Activated T-cell treated with anti-CD3 and anti-CD28 coated beads for 48 hours (primary cell): ENCODE results near the gene SAMHD1.

Experiments used
- DNase-seq: peaks from one replicate; pipeline ENCODE4 v3.0.0-alpha.2; 2020; ENCODE audit warnings: low read depth

Gene SAMHD1

DNA sequence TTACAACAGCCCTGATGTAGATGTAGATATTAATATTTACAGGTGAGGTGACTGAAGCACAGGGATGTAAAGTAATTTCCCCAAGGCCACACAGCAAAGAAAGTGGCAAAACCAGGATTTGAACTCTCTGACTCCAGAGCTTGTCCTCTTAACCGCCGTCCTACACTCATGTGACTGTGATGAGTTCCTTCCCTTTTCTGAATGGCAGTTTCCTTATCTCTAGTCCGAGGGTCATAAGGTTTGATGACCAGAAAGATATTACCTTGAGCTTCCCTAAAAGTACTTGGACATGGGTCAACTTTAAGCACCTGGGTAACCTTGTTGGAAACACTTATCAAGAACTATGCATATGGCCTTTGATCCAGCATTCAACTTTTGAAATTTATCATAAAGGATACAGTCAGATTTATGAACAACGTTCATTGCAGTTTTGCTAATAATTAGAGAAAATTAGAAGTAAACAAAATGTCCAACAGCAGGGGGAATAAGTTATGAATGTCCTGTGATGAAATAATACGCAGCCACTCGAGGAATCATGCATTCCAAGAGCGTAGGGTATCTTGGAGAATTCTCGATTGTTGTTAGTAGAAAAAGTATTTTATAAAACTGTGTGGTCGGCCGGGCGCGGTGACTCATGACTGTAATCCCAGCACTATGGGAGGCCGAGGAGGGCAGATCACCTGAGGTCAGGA lies 77.9 kb downstream of the SAMHD1 start:
- DNase-seq: no peak

DNA sequence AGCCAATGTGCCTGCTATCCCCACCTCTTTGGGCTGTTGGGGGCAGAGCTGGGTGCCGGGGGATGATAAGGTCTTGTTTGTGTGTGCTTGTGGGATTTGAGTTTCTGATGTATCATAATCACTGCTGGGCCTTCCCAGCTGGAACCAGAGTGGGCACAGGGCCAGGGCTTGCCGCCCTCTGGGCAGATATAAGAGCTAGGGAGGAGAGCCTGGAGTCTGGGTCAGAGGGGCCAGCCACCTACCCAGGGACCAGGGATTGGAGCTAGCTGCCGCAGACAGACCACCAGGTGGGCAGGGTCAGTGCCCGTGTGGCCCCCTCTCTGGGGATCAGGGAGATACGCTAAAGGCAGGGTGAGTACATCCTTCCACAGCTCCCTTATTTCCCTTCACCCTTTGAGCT lies 78.7 kb downstream of the SAMHD1 start:
- no peak for DNase-seq

DNA sequence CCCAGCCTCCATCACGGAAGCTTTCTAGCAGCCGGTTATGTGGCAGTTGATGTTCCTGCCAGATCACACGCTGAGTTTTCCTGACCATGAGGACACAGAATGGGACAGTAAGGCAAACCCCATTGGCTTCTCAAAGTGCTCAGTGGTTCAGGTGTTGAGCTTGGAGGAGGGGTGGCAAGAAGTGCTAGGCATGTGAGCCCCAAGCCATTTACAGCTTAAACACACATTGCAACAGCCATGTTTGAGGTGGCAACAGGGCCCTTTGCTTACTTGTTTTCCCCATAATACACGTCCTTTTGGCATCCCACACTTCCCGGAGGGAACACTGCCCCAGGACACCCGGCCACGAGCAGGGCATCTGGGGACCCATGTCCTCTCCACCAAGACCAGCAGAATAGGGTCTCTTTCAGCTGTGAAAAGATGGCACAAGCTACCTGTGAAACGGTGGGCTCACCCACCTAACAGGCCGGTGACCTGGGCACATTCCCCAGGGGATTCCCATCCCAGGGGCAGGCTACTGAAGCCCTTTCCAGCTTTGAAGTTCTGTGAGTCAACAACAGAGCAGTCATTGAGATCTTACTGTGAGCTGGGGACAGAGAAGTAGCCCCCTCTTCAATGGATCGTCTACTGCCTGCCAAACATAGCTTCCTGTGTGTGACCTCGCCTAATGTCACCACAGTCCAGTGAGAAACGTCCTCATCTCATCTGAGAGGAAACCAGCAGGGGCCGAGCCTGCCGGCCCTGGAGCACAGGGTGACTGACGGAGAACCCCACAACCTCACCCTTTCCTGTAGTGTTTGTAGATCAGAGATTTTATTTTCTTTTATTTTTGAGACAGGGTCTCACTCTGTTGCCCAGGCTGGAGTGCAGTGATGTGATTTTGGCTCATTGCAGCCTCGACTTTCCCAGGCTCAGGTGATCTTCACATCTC lies 79.6 kb downstream of the SAMHD1 start:
- no peak for DNase-seq

DNA sequence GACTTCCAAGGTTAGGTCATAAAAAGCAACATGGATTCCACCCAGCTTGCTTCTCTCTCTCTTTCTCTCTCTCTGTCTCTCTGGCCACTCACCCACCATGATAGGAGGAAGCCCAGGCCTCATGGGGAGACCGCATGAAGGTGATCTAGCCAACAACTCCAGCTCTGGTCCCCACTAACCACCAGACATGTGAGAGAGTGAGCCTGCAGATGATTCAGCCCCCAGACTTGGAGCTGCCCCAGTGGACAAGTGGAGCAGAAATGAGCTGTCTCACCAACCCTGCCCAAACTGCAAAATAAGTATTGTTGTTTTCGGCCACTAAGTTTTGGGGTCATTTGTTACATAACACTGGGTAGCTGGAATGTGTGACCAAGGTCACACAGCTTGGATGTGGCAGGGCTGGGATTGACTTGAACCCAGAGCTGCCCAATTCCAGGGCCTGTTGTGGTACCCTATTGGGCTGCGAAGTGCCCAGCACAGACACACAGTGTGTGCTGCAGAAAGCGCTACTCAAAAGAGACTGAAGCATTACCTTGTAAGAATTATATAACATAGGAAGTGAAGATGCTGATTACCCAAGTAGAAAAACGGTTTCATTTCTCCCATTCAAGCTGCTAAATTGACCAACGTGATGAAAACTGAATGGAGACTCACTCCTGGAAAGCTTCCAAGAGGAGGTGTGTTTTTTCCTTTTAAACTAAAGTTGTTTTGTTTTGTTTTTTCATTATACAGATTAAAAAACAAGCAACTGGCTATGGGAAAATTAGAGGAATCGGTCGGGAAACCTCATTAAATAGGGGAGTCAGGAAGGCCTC lies 84.6 kb downstream of the SAMHD1 start:
- DNase-seq: no peak

DNA sequence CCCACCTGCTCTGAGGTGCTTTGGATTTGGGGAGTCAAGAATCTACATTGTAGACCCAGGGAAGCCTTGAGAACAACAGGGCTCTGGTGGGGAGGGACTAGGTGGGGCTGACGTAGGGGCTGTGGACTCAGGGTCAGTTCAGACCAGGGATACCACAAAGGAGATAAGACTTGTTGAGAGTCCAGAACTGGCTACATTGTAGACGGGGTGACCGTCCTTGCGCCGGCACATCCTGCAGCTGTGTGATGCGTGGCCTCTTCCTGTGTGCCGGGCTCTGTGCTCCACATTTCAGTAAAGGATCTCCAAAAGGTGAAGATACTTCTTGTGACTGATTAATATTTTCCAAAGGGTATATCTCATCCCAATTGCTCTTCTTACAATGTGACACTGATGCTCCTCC lies 85.3 kb downstream of the SAMHD1 start:
- DNase-seq: no peak

DNA sequence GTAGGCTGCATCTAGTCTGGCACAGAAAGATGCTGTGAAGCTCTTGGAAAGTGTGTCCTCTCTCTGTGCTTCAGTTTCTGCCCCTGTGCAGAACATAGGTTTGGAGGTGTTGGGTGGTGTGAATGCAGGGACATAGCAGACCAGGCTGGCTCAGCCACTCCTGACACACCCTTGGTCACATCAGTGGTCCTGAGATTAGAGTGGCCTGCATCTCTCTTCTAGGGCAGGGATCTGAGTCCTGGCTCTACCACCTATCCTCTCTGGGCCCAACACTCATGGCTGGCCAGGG lies 85.7 kb downstream of the SAMHD1 start:
- no peak for DNase-seq

DNA sequence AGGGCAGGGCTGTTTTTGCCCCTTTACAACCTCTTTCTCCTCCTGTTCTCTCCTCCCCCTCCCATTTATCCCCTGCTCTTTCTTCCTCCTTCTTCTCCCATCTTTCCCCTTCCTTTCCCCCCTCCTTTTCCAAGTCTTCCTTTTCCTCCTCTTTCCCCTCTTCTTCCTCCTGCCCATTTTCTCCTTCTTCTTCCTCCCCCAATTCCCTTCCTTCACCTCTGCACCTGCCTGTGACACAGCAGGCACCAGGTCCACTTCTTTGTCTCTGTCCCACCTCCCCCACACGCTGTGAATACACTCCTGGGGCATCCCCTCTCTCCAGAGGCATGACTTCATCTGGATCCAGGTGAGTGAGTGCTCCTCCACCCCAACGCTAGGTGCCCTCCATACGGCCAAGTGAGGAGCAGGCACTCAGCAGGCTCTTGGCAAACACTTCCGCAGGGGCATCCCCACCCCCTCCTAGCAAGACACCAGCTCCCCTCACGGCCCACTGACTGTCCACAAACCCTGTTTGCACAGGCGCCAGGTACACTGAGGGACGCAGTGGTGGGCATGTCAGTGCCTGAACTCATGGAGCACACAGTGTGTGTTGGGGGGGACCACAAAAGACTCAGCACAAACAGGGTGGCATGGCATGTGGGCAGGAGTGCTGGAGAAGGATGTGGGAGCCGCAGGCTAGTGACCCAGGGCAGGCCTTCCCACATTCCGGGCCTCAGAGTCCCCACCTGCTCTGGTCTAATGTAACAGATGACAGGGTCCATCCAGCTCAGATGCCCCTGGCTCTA lies 86.2 kb downstream of the SAMHD1 start:
- DNase-seq: no peak

DNA sequence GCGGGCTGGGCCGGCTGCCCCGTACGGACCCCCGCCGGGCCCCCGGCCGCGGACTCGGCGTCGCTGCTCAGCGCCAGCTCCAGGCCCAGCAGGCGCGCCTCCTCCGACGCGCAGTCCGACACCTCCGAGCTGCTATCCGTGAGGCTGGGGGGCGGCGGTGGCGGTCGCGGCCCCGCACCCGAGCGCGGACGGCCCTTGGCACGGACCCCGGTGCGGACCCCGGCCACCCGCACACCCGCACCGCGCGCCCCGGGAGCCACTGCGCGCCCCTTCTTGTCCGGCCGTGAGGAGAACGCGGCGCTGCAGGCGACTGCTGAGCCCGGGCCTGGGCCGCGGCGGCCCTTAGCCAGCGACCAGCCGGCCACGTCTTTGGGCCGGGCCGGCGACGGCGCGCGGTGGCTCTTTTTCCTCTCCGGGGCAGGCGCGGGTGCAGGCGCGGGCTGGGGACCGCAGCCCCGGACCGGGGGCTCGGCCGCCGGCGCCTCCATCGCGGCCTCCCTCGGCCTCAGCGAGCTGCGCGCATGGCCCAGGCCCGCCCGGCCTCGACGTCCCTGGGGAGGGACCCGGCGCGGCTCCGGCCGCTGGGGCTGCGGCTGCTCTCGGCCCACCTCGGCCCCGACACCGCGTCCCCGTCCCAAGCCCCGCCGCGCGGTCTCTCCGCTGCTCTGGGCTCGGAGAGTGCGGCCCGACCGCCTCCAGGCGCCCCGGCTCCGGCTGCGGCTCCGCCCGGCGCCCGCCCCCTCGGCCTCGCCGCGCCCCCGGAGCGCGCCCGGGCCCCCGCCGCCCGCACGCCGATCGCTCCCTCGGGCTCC lies 88.4 kb downstream of the SAMHD1 start:
- no peak for DNase-seq

DNA sequence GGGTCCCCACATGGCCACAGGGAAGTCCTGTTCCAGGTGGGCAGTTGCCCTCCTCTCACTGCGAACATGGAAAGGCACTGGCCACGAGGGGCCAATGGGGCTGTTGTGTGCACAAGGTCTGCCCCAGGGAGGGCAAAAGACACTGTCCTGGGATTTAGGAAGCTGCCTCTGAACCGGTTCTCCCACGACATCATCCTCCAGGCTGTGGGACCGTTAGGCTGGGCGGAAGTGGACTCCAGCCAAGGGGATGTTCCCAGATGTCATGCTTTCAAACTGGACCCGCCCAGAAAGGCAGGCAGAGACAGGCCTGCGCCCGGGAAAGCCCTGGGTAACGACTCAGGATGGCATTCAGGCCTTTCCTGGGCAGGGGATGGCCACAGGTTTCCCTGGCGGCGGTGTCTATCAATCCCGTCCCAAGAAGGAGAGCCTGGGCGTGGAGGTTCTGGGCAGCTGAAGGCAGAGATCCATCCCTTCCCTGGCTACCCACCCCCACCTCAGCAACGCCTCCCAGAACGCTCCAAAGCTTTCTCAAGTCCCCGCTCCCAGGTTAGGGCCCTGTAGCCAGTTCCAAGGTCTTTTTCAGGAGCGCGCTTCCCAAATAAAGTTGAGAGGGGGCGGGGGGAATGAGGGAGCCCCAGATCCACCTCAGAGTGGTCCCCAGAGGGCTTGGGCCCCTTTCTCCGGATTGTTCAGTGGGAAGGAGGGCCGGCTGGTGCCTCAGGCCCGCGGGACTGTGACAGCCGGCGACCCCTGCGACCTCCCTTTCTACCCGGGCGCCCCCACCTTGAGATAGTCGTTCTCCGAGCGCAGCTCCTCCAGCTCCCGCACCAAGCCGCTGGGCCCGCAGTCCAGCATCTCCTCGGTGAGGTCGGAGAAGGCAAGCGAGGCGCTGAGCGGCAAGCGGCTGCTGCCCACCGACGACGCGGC lies 89.4 kb downstream of the SAMHD1 start:
- DNase-seq: no peak

DNA sequence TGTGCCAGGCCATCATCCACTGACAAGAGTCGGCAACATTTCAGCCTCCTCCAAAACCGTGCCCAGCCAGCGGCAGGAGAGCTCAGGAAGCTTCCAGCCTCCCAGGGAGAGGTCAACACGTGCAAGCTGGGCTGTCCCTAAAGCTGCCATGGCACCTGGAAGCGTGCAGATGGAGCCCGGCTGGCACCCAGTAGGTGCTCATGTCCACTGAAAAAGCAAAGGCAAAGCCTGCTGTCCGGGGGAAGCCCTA lies 90.0 kb downstream of the SAMHD1 start:
- DNase-seq: no peak

DNA sequence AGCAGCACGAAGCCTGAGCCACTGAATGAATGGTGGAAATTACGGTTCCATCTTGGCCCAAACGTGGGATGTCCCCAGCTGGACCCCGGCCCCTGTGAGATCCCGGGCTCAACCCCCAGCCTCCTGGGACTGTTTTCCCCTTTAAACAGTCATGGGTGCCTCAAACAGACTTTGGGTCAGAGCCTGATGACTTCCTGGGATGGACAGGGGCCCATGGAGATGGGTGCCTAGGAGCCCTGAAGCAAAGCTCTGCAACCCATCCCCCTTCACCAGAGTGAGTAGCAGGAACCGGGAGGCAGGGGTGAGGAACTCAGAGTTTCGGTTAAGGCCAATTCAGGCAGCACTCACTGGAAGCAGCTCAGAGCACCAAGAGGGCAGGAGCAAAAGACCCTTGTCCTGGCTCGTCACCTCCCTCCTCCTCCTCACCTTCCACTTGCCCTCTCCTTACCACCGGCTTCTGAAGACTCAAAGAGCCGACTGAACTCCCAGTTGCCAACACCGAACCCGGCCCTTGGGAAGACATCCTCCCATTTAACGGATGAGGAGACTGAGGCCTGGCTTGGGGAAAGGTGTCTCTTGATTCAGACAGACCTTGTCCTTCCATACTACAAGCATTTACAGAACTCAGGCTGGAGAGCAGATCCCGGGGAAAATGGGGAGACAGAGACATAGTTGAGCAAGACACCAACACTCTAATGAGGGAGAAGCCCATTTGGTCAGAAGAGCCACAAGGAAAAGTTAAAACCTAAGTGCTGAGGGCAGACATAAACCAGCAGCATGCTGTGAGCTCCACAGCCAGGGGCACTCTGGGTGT lies 90.5 kb downstream of the SAMHD1 start:
- DNase-seq: no peak

DNA sequence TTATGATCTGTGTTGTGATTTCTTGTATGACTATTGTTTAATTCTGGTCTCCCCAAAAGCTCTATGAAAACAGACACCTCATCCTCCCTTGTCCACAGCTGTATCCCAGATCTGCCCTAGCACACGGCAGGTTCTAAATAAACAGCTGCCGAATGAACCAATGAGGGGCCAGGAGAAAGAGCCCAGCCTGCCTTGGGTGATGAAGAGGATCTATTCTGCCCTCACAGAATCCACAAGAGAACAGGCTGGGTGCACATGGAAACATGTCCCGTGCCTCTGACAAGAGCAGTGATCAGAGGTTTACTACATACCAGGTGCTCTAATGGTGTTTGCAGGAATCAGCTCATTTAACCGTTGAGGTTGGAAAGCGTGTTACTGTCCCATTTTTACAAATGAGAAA lies 91.2 kb downstream of the SAMHD1 start:
- DNase-seq: no peak

DNA sequence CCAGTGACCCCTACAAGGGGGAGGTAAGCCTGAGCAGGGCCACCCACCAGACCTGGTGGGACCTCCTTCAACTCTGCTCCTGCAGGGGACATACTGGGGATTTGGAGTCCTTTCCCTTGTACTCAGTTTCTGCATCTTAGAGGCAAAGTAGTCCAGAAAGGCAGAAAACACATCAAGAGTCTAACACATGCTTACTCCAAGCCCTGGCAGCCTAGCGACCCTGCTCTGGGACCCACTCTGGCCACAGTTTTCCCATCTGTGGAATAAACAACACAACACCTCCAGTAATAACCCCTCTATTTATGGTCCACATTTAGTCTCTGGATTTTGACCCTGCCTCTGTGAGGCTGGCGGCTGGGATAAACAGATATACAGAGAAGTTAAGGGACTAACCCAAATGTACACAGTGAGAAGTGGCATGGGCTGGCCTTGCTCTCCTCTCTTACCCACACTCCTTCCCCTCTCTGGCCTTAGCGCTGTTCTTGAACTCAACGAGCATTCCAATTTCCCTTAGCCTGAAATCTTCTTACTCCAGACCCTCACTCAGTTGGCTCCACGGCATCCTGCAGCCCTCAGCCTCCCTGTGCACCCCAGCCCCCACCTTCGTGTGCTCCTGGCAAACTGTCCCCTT lies 91.7 kb downstream of the SAMHD1 start:
- DNase-seq: no peak

DNA sequence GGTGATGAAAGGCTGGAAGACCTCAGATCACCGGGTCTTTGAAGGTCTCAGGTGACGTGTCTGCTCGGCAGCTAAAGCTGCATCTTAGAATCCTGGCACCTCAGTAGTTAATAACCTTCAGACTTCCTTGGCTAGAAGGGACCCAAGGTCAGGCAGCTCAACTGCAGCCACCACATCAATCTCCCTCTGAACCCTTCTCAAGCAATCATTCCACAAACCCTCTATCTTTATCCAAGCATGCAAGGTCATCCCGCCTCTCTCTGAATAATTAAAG lies 92.3 kb downstream of the SAMHD1 start:
- DNase-seq: no peak

DNA sequence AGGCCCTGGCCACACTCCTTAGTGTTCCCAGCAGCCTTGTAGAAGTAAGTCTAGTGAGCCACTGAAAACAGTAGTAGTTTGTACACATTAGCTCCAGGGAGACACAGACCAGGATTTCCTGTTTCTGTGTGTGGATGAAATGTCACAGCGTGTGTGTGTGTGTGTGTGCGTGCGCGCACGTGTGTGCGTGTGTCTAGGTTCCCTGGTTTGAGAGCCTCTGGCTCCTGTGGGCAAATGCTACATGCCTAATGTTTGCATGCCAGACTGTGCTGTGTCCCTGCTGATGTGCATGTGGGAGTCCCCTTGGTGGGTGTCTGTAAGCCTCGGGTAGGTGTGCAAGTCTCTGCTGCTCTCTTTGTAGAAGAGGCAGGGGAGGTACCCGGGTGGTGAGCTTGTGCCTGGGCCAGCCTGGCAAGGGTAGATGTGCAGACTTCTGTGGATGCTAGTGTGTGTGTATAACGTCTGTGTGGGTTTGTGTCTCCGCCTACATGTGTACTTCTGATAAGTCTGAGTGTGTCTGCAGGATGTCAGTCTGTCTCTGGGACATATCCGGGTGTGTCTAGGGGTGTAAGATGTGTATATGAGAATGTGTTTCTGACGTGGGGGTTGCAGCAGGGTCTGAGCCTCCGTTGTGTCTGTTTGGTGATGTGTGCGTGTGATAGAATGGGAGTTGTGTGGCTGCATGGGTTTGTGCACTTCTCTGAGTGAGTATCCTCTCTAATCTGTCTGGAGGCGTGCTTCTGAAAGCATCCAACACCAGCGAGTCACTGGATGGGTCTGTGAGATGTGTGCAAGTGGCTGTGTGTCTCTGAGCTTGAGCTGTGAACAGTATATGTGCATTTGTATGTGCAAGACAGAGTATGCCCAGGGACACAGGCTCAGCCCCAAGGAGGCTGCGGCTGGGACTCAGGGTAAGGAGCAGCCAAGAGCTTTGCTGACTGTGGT lies 94.5 kb downstream of the SAMHD1 start:
- DNase-seq: no peak

DNA sequence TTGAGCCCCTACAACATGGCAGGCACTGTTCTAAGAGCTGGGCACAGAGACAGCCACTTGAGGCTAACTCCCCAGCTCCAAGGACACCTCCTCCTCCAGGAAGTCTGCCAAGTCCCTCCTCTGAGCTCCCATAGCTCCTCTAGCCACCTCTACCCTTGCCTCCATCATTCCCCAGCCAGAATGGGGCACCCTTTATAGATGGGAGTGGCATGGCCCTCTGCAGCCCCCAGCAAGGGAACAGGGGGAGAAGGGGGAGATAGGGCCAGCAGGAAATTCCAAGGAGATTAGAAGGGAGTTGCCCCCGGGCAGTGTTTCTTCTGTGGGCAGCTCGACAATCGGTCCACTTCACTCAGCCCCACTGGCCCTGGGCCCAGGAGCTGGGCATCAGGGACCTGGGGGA lies 95.3 kb downstream of the SAMHD1 start:
- no peak for DNase-seq

DNA sequence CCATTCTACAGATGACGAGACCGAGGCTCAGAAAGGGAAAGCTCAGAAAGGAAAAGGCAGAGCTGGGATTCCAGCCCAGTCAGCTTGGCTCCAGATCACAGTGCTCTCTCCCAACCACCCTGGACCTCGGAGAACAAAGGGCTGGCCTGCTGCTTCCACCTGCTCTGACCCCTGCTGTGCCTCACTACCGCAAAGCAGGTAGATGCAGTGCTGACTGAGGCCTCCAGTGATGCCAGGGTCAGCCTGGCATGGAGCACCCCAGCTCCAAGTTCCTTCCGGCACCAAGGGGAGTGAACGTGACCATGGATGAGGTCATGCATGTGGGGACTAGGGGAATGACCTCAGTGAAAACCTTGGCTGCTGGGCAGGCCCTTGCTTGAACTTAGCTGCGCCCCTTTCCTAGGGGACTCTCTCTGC lies 96.3 kb downstream of the SAMHD1 start:
- no peak for DNase-seq
